WTC11 (cell line): ENCODE data around the gene ARHGEF17.

Source experiments
- ETV6 ChIP-seq: sonication (generic); formaldehyde crosslinking; IDR thresholded peaks from 2 replicates; pipeline ENCODE4 v1.8.1; 2022; ENCODE audit warnings: mild to moderate bottlenecking, missing genetic modification reagents
- GTF2I ChIP-seq: fragments of 250-450 bp; sonication (Bioruptor Pico); conservative IDR thresholded peaks from 2 replicates; pipeline ENCODE4 v1.4.0; 2021; ENCODE audit warnings: mild to moderate bottlenecking
- JUN ChIP-seq: sonication (generic); formaldehyde crosslinking; IDR thresholded peaks from 2 replicates; pipeline ENCODE4 v1.8.0; 2023; ENCODE audit warnings: mild to moderate bottlenecking, missing genetic modification reagents
- NFE2L1 ChIP-seq: sonication (generic); formaldehyde crosslinking; IDR thresholded peaks from 2 replicates; pipeline ENCODE4 v1.8.1; 2023; ENCODE audit warnings: missing genetic modification reagents

DNA sequence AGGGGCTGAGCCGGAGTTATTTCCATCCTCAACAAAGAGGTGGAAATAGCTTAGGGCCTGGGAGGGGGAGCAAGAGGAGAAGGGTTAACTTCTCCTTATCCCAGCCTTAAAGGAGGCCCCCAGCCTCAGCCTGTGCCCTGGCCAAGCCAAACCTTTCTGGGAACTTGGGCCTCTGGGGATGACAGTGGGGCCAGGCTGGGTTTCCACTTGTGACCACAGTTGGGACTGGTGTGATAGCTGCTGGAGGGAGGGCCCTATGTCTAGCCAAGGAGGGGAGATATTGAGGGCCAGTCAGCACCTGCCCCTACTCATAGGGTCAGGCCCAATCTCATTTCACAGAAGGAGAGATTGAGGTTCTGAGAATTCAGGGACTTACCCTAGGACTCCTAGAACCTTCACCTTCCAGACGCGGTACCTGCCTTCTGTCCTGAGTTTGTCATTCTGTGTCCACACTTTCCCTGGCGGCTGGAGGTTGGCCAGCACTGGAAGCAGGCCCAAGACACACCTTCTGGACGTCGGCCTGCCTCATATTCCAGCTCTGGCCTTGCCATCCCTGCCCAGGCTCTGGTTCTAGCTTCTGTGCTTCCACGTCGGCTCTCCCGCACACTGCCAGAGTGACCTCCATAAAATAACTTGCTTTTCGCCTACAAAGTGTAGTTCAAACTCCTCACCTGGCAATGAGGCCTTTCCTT, 71.3 kb downstream of the ARHGEF17 start:
- TF ChIP-seq ETV6 (CRISPR knock-in tag) (no peak), NFE2L1 (CRISPR knock-in tag) (no peak), GTF2I (CRISPR knock-in tag) (no peak), JUN (no peak)
